Spinal cord (tissue), 10 donors: ENCODE measurements around the gene KRTAP5-4. TPM values are rescaled to one million over a fixed set of nuclear protein-coding genes. Genes with fewer than 3 reads are reported as not detected.

Source experiments
- DNase-seq, 6 donors: peaks; one replicate each; pipeline versions ENCODE4 v3.0.0 to v3.0.0-alpha.2; 2013 to 2015; ENCODE audit warnings: low spot score in 6 of 6, low read depth in 4 of 6
- H3K27ac ChIP-seq: one replicate; pipeline ENCODE4 v1.5.1; 2013; ENCODE audit warnings: low read depth, low read length, control low read depth
- H3K27me3 ChIP-seq: one replicate; pipeline ENCODE4 v1.6.1; 2013; ENCODE audit warnings: low read length; ENCODE audit not compliant: control insufficient read depth, insufficient read depth
- H3K36me3 ChIP-seq: one replicate; pipeline ENCODE4 v1.6.1; 2013; ENCODE audit warnings: low read length; ENCODE audit not compliant: control insufficient read depth, insufficient read depth
- H3K4me1 ChIP-seq: one replicate; pipeline ENCODE4 v1.6.1; 2013; ENCODE audit warnings: low read length; ENCODE audit not compliant: control insufficient read depth, insufficient read depth
- H3K4me3 ChIP-seq: one replicate; pipeline ENCODE4 v1.5.1; 2013; ENCODE audit warnings: low read depth, low read length, control low read depth
- H3K9me3 ChIP-seq: one replicate; pipeline ENCODE4 v1.6.1; 2013; ENCODE audit warnings: low read length; ENCODE audit not compliant: control insufficient read depth, insufficient read depth
- WGBS: methylation state at CpG from one replicate; pipeline ENCODE4 v1.1.5; 2013; ENCODE audit warnings: missing lambda C conversion rate; ENCODE audit not compliant: insufficient coverage; 5-methylcytosine and 5-hydroxymethylcytosine counted together
- polyA plus RNA-seq, 2 donors: library from polyadenylated mRNA; unstranded; fragments of 120-200 nt; gene quantifications; one replicate each; pipeline ENCODE4 v1.2.1, GENCODE V29; 2013; ENCODE audit not compliant: insufficient read length in 2 of 2
- total RNA-seq, 2 donors: library from RNA; depleted of rRNA in 1 of 2; stranded (reverse); fragments of 120-200 nt in 1 of 2; fragments of >200 nt in 1 of 2; gene quantifications; one replicate each; pipeline versions ENCODE4 v1.2.3 to v1.2.4, GENCODE V29; 2013 to 2014
- donor health status: healthy.

Gene KRTAP5-4
- total and polyA plus RNA-seq, 4 donors: 0.32 TPM; not detected in 3

GRCh38 chr11:1653541-1654387, 31.8 kb upstream of the KRTAP5-4 start:
- DNase-seq: no peak

DNA sequence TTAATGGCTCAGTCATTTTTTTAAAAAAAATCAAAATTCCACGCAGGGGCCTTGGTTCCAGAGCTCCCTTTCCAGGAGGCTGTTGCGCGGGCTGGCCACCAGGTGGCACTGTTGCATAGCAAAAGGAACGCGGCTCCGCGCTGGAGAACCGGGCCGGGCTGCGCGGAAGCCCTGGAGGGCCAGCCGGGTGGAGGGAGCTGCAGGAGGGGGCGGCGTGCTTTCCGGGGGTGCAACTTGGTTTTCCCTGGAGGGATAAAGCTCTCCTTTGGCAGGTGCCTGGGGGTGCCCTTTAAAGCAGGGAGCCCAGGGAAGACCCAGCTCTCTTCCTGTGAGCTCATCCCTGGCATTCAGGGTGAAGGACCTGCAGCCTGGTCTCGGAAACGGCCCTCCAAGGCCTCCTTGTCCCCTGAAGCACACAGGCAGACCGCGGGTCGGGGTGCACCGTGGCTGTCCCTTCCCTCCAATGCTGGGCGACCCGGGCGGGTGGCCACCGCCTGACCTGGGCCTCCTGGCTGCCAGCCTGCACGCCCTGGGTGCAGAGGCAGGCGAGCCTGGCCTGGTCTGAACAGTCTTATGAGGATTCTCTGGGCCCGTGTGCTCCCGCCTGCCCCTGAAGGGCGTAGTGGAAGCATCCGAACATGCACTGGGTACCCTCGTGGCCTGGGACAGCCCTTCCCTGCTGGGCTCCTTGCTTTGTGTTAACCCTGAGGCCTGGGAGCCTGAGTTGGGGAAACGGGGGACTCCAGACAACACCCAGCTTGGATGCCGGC, 31.0 kb upstream of the KRTAP5-4 start:
- Histone ChIP-seq H3K4me1 (peaks cover 27% of the 10 kb centered on the region), H3K27ac (no peak overlapping the region), H3K9me3 (no peaks in the 10 kb centered on the region), H3K36me3 (no peaks in the 10 kb centered on the region), H3K4me3 (no peak overlapping the region), H3K27me3 (peaks cover 7% of the 10 kb centered on the region)
- peak; percentile 43 to 91 (median 60) for DNase-seq
- 31% methylated on average over 34 of the region's 34 CpGs for WGBS

More at GRCh38 chr11:1653541-1654387, 31.8 kb upstream of the KRTAP5-4 start:
- no peaks in the 10 kb centered on the region for H3K36me3 ChIP-seq
- H3K4me1 ChIP-seq: peaks cover 27% of the 10 kb centered on the region
- no peak overlapping the region for H3K4me3 ChIP-seq
- no peak overlapping the region for H3K27ac ChIP-seq
- no peaks in the 10 kb centered on the region for H3K9me3 ChIP-seq
- peaks cover 7% of the 10 kb centered on the region for H3K27me3 ChIP-seq
- WGBS: 87% methylated on average over 12 of the region's 14 CpGs

DNA sequence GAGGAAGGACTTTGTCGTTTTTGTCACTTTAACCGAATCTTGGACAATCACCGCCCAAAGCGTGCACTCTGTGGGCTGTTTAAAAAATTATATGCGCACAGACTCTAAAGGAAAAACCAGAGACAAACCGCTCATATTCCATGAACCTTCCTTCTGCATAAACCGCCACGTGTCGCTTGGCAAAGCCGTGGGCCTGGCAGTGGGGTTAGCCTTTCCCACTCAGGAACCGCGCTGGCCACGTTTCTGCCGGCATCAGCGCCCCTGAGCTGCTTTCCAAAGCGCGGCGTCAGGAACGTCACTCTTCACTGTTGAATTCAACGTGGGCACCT, 30.5 kb upstream of the KRTAP5-4 start:
- H3K36me3 ChIP-seq: no peaks in the 10 kb centered on the region
- H3K27me3 ChIP-seq: peaks cover 7% of the 10 kb centered on the region
- DNase-seq: peak in 1 of 6 donors; percentile 26
- WGBS: 54% methylated on average over 20 of the region's 20 CpGs
- peaks cover 27% of the 10 kb centered on the region for H3K4me1 ChIP-seq
- H3K27ac ChIP-seq: no peak overlapping the region
- no peak overlapping the region for H3K4me3 ChIP-seq
- no peaks in the 10 kb centered on the region for H3K9me3 ChIP-seq

- Histone ChIP-seq H3K9me3 (no peaks in the 10 kb centered on the region), H3K27me3 (peaks cover 7% of the 10 kb centered on the region), H3K4me3 (no peak overlapping the region), H3K36me3 (no peaks in the 10 kb centered on the region), H3K4me1 (peaks cover 27% of the 10 kb centered on the region), H3K27ac (no peak overlapping the region)
- no peak for DNase-seq
- WGBS: 70% methylated on average over 19 of the region's 19 CpGs
Observed at GRCh38 chr11:1652026-1652425, 30.1 kb upstream of the KRTAP5-4 start.

DNA sequence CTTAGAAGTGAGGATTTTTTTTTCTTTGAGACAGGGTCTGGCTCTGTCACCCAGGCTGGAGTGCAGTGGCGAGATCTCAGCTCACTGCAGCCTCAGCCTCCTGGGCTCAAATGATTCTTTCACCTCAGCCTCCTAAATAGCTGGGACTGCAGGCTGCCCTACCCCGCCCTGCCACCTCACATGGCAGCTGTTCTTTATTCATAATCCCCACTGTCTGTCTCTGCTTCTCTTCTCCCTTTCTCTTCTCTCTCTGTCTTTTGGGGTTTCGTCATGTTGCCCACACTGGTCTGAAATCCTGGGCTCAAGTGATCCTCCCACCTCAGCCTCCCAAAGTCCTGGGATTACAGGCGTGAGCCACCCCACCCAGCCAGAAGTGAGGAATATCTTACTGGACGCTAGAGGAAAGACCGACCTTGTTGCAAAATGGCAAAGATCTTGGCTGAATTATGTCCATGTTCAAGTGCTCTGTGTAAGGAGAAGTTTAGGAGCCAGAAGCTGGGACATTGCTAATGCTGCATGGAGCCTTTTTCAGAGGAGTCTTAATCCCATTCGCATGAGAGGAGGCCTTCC, 29.6 kb upstream of the KRTAP5-4 start:
- no peak overlapping the region for H3K27ac ChIP-seq
- no peak for DNase-seq

DNA sequence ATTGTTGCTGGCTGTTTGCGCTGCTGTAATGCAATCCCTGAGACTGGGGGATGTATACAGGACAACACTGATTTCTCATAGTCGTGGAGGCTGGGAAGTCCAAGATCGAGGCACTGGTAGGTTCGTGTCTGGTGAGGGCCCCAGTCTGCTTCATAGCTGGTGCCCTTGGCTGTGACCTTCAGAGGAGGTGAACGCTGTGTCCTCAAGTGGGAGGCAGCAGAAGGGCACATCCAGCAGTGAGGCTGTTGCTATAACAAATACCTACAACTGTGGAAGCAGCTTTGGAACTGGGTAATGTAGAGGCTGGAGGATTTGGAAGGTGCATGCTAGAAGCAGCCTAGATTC, 29.0 kb upstream of the KRTAP5-4 start:
- Histone ChIP-seq H3K27ac (no peak overlapping the region), H3K36me3 (no peaks in the 10 kb centered on the region), H3K9me3 (no peaks in the 10 kb centered on the region), H3K4me3 (no peak overlapping the region), H3K27me3 (peaks cover 7% of the 10 kb centered on the region), H3K4me1 (peaks cover 27% of the 10 kb centered on the region)
- no peak for DNase-seq
- WGBS: 59% methylated on average over 5 of the region's 5 CpGs

More for the DNA sequence above, 29.6 kb upstream of the KRTAP5-4 start:
- WGBS: 87% methylated on average over 4 of the region's 7 CpGs
- no peak overlapping the region for H3K4me3 ChIP-seq
- peaks cover 27% of the 10 kb centered on the region for H3K4me1 ChIP-seq
- H3K36me3 ChIP-seq: no peaks in the 10 kb centered on the region
- peaks cover 7% of the 10 kb centered on the region for H3K27me3 ChIP-seq
- H3K9me3 ChIP-seq: no peaks in the 10 kb centered on the region

DNA sequence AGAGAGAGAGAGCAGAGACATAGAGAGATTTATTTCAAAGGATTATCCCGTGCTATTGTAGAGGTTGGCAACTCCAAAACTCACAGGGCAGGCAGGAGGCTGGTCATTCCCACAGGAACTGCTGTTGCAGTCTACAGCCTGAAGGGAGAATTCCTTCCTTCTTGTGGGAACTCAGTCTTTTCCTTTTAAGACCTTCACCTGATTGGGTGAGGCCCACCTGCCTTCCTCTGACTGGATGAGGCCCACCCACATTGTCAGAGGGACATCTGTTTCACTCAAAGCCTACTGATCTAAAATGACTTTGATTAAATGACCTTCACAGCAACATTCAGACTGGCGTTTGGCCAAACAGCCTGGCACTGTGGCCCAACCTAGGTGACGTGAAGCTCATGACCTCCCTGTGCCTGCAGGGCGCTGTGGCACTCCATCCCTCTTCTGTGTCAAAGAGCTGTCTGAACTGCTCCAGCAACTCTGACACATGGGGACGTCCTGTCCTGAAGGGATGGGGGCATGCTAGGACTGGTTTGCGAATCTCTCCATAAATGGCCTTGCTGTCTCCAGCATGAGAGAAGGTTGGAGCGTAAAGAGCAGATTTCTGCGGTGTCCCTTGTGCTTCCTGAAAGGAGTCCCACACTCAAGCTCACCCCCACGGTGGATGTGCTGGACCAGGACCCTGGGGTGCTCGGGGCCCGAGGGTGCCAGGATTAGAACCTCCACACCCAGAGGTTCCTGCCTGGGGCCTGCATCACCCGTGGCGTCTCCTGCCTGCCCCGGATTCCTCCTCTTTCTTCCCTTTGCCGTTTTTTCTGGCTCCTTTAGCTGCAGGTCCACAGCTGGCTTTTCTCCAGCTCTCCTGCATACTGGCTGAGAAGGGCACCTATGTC, 28.3 kb upstream of the KRTAP5-4 start:
- H3K9me3 ChIP-seq: no peaks in the 10 kb centered on the region
- H3K4me1 ChIP-seq: peaks cover 24% of the 10 kb centered on the region
- H3K27me3 ChIP-seq: peaks cover 7% of the 10 kb centered on the region
- WGBS: 77% methylated on average over 14 of the region's 15 CpGs
- DNase-seq: peak in 1 of 6 donors; percentile 50
- no peak overlapping the region for H3K27ac ChIP-seq
- no peaks in the 10 kb centered on the region for H3K36me3 ChIP-seq
- H3K4me3 ChIP-seq: no peak overlapping the region

- 51% methylated on average over 15 of the region's 28 CpGs for WGBS
- no peaks in the 10 kb centered on the region for H3K9me3 ChIP-seq
- no peak overlapping the region for H3K4me3 ChIP-seq
- H3K27ac ChIP-seq: no peak overlapping the region
- H3K4me1 ChIP-seq: peaks cover 11% of the 10 kb centered on the region
- DNase-seq: peak in 1 of 6 donors; percentile 77
- no peaks in the 10 kb centered on the region for H3K36me3 ChIP-seq
- H3K27me3 ChIP-seq: peaks cover 7% of the 10 kb centered on the region
Observed at GRCh38 chr11:1648653-1649420, 26.9 kb upstream of the KRTAP5-4 start.
